HepG2 (cell line): ENCODE results near the gene NRBP1. TPM values are rescaled to one million over a fixed set of nuclear protein-coding genes. Genes with fewer than 3 reads are reported as not detected.

ENCODE experiments used
- ATAC-seq: fragments of 200-7000 bp; cut with Tn5 transposase; 3 replicates; pipeline ENCODE4 v1.9.1; 2020; ENCODE audit warnings: mild to moderate bottlenecking, moderate library complexity
- BruUV-seq: library from RNA; stranded (reverse); fragments of 400-500 nt; replicated peaks from 2 replicates; lab custom pipeline; 2021; lab: Mats Ljungman, UMichigan
- CTCF ChIA-PET: fragments of 300-600 bp; formaldehyde crosslinking; extraction: SDS; loops from one replicate; lab custom pipeline; 2021; ENCODE audit warnings: low total read pairs, inconsistent platforms, low intra/inter-chr PET ratio; lab: Yijun Ruan, JAX
- POLR2A ChIA-PET: fragments of 350-600 bp; sonication (Branson Sonifier 250); formaldehyde crosslinking; loops from one replicate; lab custom pipeline; 2020; ENCODE audit warnings: antibody characterized with exemption, inconsistent platforms; lab: Yijun Ruan, JAX
- DNase-seq: peaks from one replicate; pipeline ENCODE4 v3.0.0-alpha.2; 2015; ENCODE audit warnings: low spot score
- FAIRE-seq: peaks from 3 replicates; lab custom pipeline; 2011; peaks lifted over from hg19 to GRCh38; lab: Jason Lieb, UNC
- H2AFZ ChIP-seq: one replicate; pipeline ENCODE4 v1.6.1; 2011; ENCODE audit warnings: low read length, inconsistent platforms
- H3K27ac ChIP-seq: fragments of 300-600 bp; 3 replicates; pipeline ENCODE4 v1.8.0; 2011; ENCODE audit warnings: mixed run types, mild to moderate bottlenecking, mixed read lengths, low read length, inconsistent platforms; ENCODE audit not compliant: insufficient read depth; ENCODE audit errors: extremely low read length
- H3K27me3 ChIP-seq, 2 experiments: fragments of 200-600 bp in 1 of 2; 2 replicates in 1 of 2; 3 replicates in 1 of 2; pipeline versions ENCODE4 v1.6.0 to v1.8.0; 2011; ENCODE audit warnings: low read length in 2 of 2, mild to moderate bottlenecking in 2 of 2, moderate library complexity in 2 of 2, inconsistent platforms in 1 of 2; ENCODE audit not compliant: insufficient read depth in 2 of 2, control insufficient read depth in 1 of 2
- H3K36me3 ChIP-seq, 2 experiments: fragments of 200-600 bp in 1 of 2; replicated peaks in 1 of 2; 2 replicates in 1 of 2; 3 replicates in 1 of 2; pipeline versions ENCODE4 v1.5.1 to v1.8.0; 2011; ENCODE audit warnings: low read length in 2 of 2, inconsistent platforms in 1 of 2; ENCODE audit not compliant: insufficient read depth in 2 of 2, control insufficient read depth in 1 of 2
- H3K4me1 ChIP-seq: 2 replicates; pipeline ENCODE4 v1.5.1; 2012; ENCODE audit warnings: low read length, inconsistent platforms; ENCODE audit not compliant: insufficient read depth
- H3K4me2 ChIP-seq: 2 replicates; pipeline ENCODE4 v1.6.0; 2011; ENCODE audit warnings: low read depth, low read length, inconsistent platforms
- H3K4me3 ChIP-seq, 3 experiments: fragments of 200-600 bp in 1 of 3; sonication (generic), shearing (Covaris generic) in 1 of 3; replicated peaks in 1 of 3; 2 replicates each; pipeline ENCODE4 v1.5.1; 2011 to 2016; ENCODE audit warnings: low read length in 3 of 3, inconsistent platforms in 2 of 3, low read depth in 2 of 3, mild to moderate bottlenecking in 2 of 3, control low read depth in 1 of 3, mixed read lengths in 1 of 3; ENCODE audit not compliant: insufficient read depth in 1 of 3
- H3K79me2 ChIP-seq: one replicate; pipeline ENCODE4 v1.6.1; 2011; ENCODE audit warnings: low read length, inconsistent platforms; ENCODE audit not compliant: insufficient read depth
- H3K9ac ChIP-seq: 2 replicates; pipeline ENCODE4 v1.6.0; 2011; ENCODE audit warnings: mild to moderate bottlenecking, low read depth, low read length, inconsistent platforms; ENCODE audit not compliant: insufficient read depth
- H3K9me3 ChIP-seq: 2 replicates; pipeline ENCODE4 v1.5.1; 2012; ENCODE audit warnings: mild to moderate bottlenecking, low read length
- H4K20me1 ChIP-seq: 2 replicates; pipeline ENCODE4 v1.6.0; 2011; ENCODE audit warnings: inconsistent platforms, mild to moderate bottlenecking, low read length, moderate library complexity; ENCODE audit not compliant: insufficient read depth
- CHD4 ChIP-seq: fragments of 200-600 bp; sonication (generic); IDR thresholded peaks from 2 replicates; pipeline ENCODE4 v1.7.0; 2017; ENCODE audit warnings: mild to moderate bottlenecking, low read length, borderline replicate concordance
- FOXP1 ChIP-seq, 2 experiments: fragments of 450-650 bp in 1 of 2; IDR thresholded peaks; 2 replicates each; pipeline ENCODE4 v1.6.1; 2017 to 2018; ENCODE audit warnings: antibody characterized with exemption in 1 of 2
- HMGA1 ChIP-seq: sonication (generic); formaldehyde crosslinking; conservative IDR thresholded peaks from 2 replicates; pipeline ENCODE4 v1.4.0; 2020; ENCODE audit warnings: missing genetic modification reagents
- NR2F2 ChIP-seq: IDR thresholded peaks from 2 replicates; pipeline ENCODE4 v1.6.1; 2012; ENCODE audit warnings: low read depth, inconsistent platforms, borderline replicate concordance
- PHF5A ChIP-seq: IDR thresholded peaks from one replicate; pipeline ENCODE4 v1.6.1; 2018; ENCODE audit warnings: low read depth, missing genetic modification reagents; ENCODE audit not compliant: unreplicated experiment
- ZNF264 ChIP-seq: sonication (generic); formaldehyde crosslinking; IDR thresholded peaks from 2 replicates; pipeline ENCODE4 v1.4.0; 2020; ENCODE audit warnings: missing genetic modification reagents
- ZNF879 ChIP-seq: sonication (generic); formaldehyde crosslinking; IDR thresholded peaks from 2 replicates; pipeline ENCODE4 v1.8.1; 2023; ENCODE audit warnings: missing genetic modification reagents
- WGBS: methylation state at CpG from one replicate; pipeline ENCODE4 v1.1.6; 2017; ENCODE audit warnings: low lambda C conversion rate; 5-methylcytosine and 5-hydroxymethylcytosine counted together
- in situ Hi-C: cut with HindIII; loops from 2 replicates; pipeline ENCODE4 v1.10.0; 2017; ENCODE audit warnings: low pct_unique_long_range_greater_than_20kb; ENCODE audit not compliant: extremely low pct_ligation_motif_present
- intact Hi-C: fragments of 100-400 bp; cut with micrococcal nuclease; formaldehyde crosslinking; loops from one replicate; pipeline ENCODE4 v1.10.0; 2022; ENCODE audit not compliant: unreplicated experiment
- polyA plus RNA-seq, 8 experiments: library from polyadenylated mRNA; depleted of rRNA in 3 of 8; stranded (reverse) in 7 of 8; unstranded in 1 of 8; fragments of >200 nt; fragmentation: Illumina TruSeq in 4 of 8; extraction: Trizol in 4 of 8; gene quantifications; 2 replicates each; pipeline versions ENCODE4 v1.2.1 to v1.2.3, GENCODE V29; 2011 to 2016; ENCODE audit warnings: low read depth in 4 of 8, missing spikeins in 1 of 8, mixed read lengths in 1 of 8; ENCODE audit not compliant: insufficient read depth in 1 of 8
- total RNA-seq, 5 experiments: library from RNA; depleted of rRNA; stranded (reverse); fragments of >200 nt; fragmentation: Illumina TruSeq; extraction: Trizol; gene quantifications; 2 replicates each; pipeline ENCODE4 v1.2.3, GENCODE V29; 2016; ENCODE audit warnings: low read depth in 1 of 5
- TF ChIP-seq, protein P1 (sequence below): sonication (generic); formaldehyde crosslinking; IDR thresholded peaks from 2 replicates; pipeline ENCODE4 v1.8.1; 2022; ENCODE audit warnings: mild to moderate bottlenecking, missing genetic modification reagents
- TF ChIP-seq, protein P2 (sequence below): sonication (generic); formaldehyde crosslinking; IDR thresholded peaks from 2 replicates; pipeline ENCODE4 v1.4.0; 2020; ENCODE audit warnings: missing genetic modification reagents, borderline replicate concordance

The NRBP1 gene
- total and polyA plus RNA-seq, 2 of the 13 experiments (the other 11 are each of a cell fraction or from before 2014, with no cell fraction given), result 165 to 240 TPM

DNA sequence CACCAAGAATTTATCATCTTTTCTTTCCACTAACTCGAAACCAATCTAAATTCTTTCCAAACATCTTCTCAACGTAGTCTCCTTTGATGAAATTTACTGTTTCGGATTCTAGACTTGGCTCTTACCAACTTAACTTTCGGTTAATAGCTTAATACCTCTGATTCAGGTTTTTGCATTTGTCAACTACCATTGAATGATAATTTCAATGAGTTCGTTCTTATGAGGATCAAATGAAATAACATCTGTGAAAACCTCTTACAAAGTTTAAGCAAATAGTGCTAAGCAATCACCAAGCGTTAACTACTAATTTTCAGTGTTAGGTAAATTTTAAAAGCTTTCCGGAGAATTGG is 593 bp upstream of the NRBP1 start:
- H3K27me3 ChIP-seq, result no peaks in the 10 kb centered on the region; a peak in 1 of 5 replicates
- peak overlapping the region; percentile 85 to 100 (median 100) for H3K4me3 ChIP-seq
- H3K4me2 ChIP-seq, result peak overlapping the region; percentile 86
- no peak for DNase-seq
- POLR2A ChIA-PET, result interaction anchor here (0.8 to 5.3 kb wide), 24 partner anchors 11 to 326 kb away, joined by 3 to 133 read pairs (median 7); partner anchors contain the start of genes ATRAID, CCDC121, EIF2B4 and GPN1
- H2AFZ ChIP-seq, result peak overlapping the region; percentile 4
- FAIRE-seq, result no peak
- WGBS, result 4% methylated on average over 7 of the region's 7 CpGs
- intact Hi-C loops (loop anchor here (1.0 kb wide), 1 partner anchor 19 kb away; the partner anchor contains the start of gene PPM1G), in situ Hi-C loops (no loop called here)
- H3K9me3 ChIP-seq, result no peaks in the 10 kb centered on the region
- 0 out of 2 replicates have a peak, but pooled peaks have one; percentile 17 for TF ChIP-seq ZNF879 (CRISPR knock-in tag)
- no peak for TF ChIP-seq FOXP1 (IDR thresholded peaks at IDR 0.05)
- TF ChIP-seq FOXP1 (CRISPR knock-in tag; IDR thresholded peaks at IDR 0.05), result 0 out of 2 replicates have a peak, but pooled peaks have one; percentile 8
- TF ChIP-seq PHF5A, result no peak
- no peak for TF ChIP-seq ZNF264 (CRISPR knock-in tag)
- TF ChIP-seq, protein P1, sequence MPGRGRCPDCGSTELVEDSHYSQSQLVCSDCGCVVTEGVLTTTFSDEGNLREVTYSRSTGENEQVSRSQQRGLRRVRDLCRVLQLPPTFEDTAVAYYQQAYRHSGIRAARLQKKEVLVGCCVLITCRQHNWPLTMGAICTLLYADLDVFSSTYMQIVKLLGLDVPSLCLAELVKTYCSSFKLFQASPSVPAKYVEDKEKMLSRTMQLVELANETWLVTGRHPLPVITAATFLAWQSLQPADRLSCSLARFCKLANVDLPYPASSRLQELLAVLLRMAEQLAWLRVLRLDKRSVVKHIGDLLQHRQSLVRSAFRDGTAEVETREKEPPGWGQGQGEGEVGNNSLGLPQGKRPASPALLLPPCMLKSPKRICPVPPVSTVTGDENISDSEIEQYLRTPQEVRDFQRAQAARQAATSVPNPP, result no peak; the same call in 1 of the 2 replicates
- TF ChIP-seq, protein P2, sequence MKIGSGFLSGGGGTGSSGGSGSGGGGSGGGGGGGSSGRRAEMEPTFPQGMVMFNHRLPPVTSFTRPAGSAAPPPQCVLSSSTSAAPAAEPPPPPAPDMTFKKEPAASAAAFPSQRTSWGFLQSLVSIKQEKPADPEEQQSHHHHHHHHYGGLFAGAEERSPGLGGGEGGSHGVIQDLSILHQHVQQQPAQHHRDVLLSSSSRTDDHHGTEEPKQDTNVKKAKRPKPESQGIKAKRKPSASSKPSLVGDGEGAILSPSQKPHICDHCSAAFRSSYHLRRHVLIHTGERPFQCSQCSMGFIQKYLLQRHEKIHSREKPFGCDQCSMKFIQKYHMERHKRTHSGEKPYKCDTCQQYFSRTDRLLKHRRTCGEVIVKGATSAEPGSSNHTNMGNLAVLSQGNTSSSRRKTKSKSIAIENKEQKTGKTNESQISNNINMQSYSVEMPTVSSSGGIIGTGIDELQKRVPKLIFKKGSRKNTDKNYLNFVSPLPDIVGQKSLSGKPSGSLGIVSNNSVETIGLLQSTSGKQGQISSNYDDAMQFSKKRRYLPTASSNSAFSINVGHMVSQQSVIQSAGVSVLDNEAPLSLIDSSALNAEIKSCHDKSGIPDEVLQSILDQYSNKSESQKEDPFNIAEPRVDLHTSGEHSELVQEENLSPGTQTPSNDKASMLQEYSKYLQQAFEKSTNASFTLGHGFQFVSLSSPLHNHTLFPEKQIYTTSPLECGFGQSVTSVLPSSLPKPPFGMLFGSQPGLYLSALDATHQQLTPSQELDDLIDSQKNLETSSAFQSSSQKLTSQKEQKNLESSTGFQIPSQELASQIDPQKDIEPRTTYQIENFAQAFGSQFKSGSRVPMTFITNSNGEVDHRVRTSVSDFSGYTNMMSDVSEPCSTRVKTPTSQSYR (CRISPR knock-in tag), result peak; percentile 9; the same call in 1 of the 2 replicates
- TF ChIP-seq HMGA1 (CRISPR knock-in tag), result no peak
- 0 out of 2 replicates have a peak, but pooled peaks have one; percentile 11 for TF ChIP-seq NR2F2
- TF ChIP-seq CHD4, result 0 out of 2 replicates have a peak, but pooled peaks have one; percentile 67
- H3K27ac ChIP-seq, result peak overlapping the region; percentile 99
- peaks cover 35% of the 10 kb centered on the region for H3K79me2 ChIP-seq
- 0 out of 5 replicates have a peak, but pooled peaks cover 0 to 2% of the 10 kb centered on the region in 2 experiments for H3K36me3 ChIP-seq
- BruUV-seq, result TSS peak; percentile 95
- no peak for ATAC-seq
- CTCF ChIA-PET, result no interaction called here
- H3K4me1 ChIP-seq, result peaks cover 58% of the 10 kb centered on the region
- peaks cover 29% of the 10 kb centered on the region for H4K20me1 ChIP-seq
- peak overlapping the region; percentile 100 for H3K9ac ChIP-seq
